ENCODE measurements around the gene SPRED3.
"Not testable (repeated sequence)": the region's sequence is repeated elsewhere in the genome, so short reads cannot be mapped to it uniquely, and the experiment has no call there.

SPRED3 gene

GRCh38 chr19:38388349-38389100, at the start of gene SPRED3:
Gene SPRED3 (plus strand): TSS chr19:38388697. CDS start chr19:38390303, 1,606 bp downstream.
- DNase-seq: no peak

- not testable (repeated sequence) for DNase-seq
Observed at GRCh38 chr19:38339011-38339410, 49.5 kb upstream of the SPRED3 start.

GRCh38 chr19:38340927-38341326, 47.6 kb upstream of the SPRED3 start:
- DNase-seq: no peak

GRCh38 chr19:38346837-38347236, 41.7 kb upstream of the SPRED3 start:
- DNase-seq: no peak

GRCh38 chr19:38350883-38351282, 37.6 kb upstream of the SPRED3 start:
- no peak for DNase-seq

GRCh38 chr19:38351865-38352395, 36.6 kb upstream of the SPRED3 start:
- DNase-seq: no peak

GRCh38 chr19:38352611-38353010, 35.9 kb upstream of the SPRED3 start:
- DNase-seq: no peak

- DNase-seq: no peak
Observed at GRCh38 chr19:38355728-38356725, 32.5 kb upstream of the SPRED3 start.

- DNase-seq: no peak
Observed at GRCh38 chr19:38358071-38358470, 30.4 kb upstream of the SPRED3 start.

GRCh38 chr19:38359242-38360021, 29.1 kb upstream of the SPRED3 start:
- no peak for DNase-seq

GRCh38 chr19:38360351-38360750, 28.1 kb upstream of the SPRED3 start:
- no peak for DNase-seq

GRCh38 chr19:38360839-38361631, 27.5 kb upstream of the SPRED3 start:
- no peak for DNase-seq

- peak; percentile 61 for DNase-seq
Observed at GRCh38 chr19:38361633-38362075, 26.8 kb upstream of the SPRED3 start.

GRCh38 chr19:38362076-38362945, 26.2 kb upstream of the SPRED3 start:
- peak; percentile 60 for DNase-seq

- DNase-seq: not testable (repeated sequence)
Observed at GRCh38 chr19:38362946-38363688, 25.4 kb upstream of the SPRED3 start.

- DNase-seq: no peak
Observed at GRCh38 chr19:38367041-38367440, 21.5 kb upstream of the SPRED3 start.

GRCh38 chr19:38369584-38369983, 18.9 kb upstream of the SPRED3 start:
- no peak for DNase-seq

GRCh38 chr19:38370299-38370698, 18.2 kb upstream of the SPRED3 start:
- no peak for DNase-seq

GRCh38 chr19:38371081-38371480, 17.4 kb upstream of the SPRED3 start:
- no peak for DNase-seq

- DNase-seq: peak; percentile 5
Observed at GRCh38 chr19:38373907-38374331, 14.6 kb upstream of the SPRED3 start.

All from HCEC 1CT (cell line).